ENCODE results near the gene COX14. TPM values are rescaled to one million over a fixed set of nuclear protein-coding genes. Genes with fewer than 3 reads are reported as not detected.
A peak's percentile ranks its signal among the peaks of the same experiment; 100 is the strongest.

The COX14 gene
- 10 to 100 TPM; 32.1 to 68.7 (median 53.5) TPM for total RNA-seq

- intact Hi-C loops (cut with DNase I): no loop called here
- Histone ChIP-seq H3K4me3 (peak within 1 kb of the TSS; percentile 48 to 90 (median 80)), H3K9me3 (no peaks in the 10 kb centered on the region), H3K27ac (peak within 1 kb of the TSS; percentile 85 to 98 (median 95)), H3K36me3 (peaks cover 0 to 16% (median 0%) of the 10 kb centered on the region in 3 donors), H3K4me1 (peaks cover 27 to 67% (median 39%) of the 10 kb centered on the region in 3 donors), H3K27me3 (no peaks in the 10 kb centered on the region)
- TF ChIP-seq CTCF (IDR thresholded peaks at IDR 0.05) (peak; percentile 87 to 91 (median 89)), POLR2A (IDR thresholded peaks at IDR 0.05) (peak in 3 of 4 donors; percentile 66 to 96 (median 96))
- WGBS, 2 donors: 0 to 4% methylated on average over 4 to 5 of the region's 59 CpGs
- DNase-seq: peak; percentile 91
These were observed at the start of gene COX14 for GRCh38 chr12:50111693-50112455. COX14 (plus strand) TSS chr12:50112236; CDS start chr12:50120044, 7,808 bp downstream.

- no peak overlapping the region for H3K4me3 ChIP-seq
- no peak for DNase-seq
- H3K4me1 ChIP-seq: peaks cover 3 to 18% (median 4%) of the 10 kb centered on the region in 3 donors
- H3K27ac ChIP-seq: no peak overlapping the region
- no peaks in the 10 kb centered on the region for H3K9me3 ChIP-seq
- no peak for TF ChIP-seq CTCF (IDR thresholded peaks at IDR 0.05)
- H3K27me3 ChIP-seq: peaks cover 0 to 18% (median 0%) of the 10 kb centered on the region in 4 donors
- 59 to 67% methylated on average over 2 to 4 of the region's 5 CpGs for WGBS, 2 donors
- H3K36me3 ChIP-seq: no peaks in the 10 kb centered on the region
- intact Hi-C loops (cut with DNase I): loop anchor here (5.0 kb wide), 1 partner anchor 286 kb away; no protein-coding TSS in a partner anchor
These were observed 49.1 kb upstream of the COX14 start for GRCh38 chr12:50062728-50063460.

- DNase-seq: no peak
These were observed 46.2 kb upstream of the COX14 start for GRCh38 chr12:50065726-50066310.

GRCh38 chr12:50066402-50066801 is 45.6 kb upstream of the COX14 start:
- Histone ChIP-seq H3K36me3 (no peaks in the 10 kb centered on the region), H3K9me3 (no peaks in the 10 kb centered on the region), H3K4me3 (no peak overlapping the region), H3K27ac (peak overlapping the region in 2 of 4 donors; percentile 21), H3K27me3 (no peaks in the 10 kb centered on the region), H3K4me1 (peaks cover 0 to 16% (median 4%) of the 10 kb centered on the region in 3 donors)
- intact Hi-C loops (cut with DNase I): no loop called here
- TF ChIP-seq CTCF (IDR thresholded peaks at IDR 0.05): no peak
- no peak for TF ChIP-seq POLR2A (IDR thresholded peaks at IDR 0.05)
- 55 to 59% methylated on average over 5 of the region's 5 CpGs for whole genome bisulfite sequencing, 2 donors
- DNase-seq: no peak

More at GRCh38 chr12:50065726-50066310, 46.2 kb upstream of the COX14 start:
- Histone ChIP-seq H3K4me3 (no peak overlapping the region), H3K4me1 (peaks cover 0 to 22% (median 4%) of the 10 kb centered on the region in 3 donors), H3K27ac (peak overlapping the region in 2 of 4 donors; percentile 3 to 21), H3K36me3 (no peaks in the 10 kb centered on the region), H3K27me3 (no peaks in the 10 kb centered on the region), H3K9me3 (no peaks in the 10 kb centered on the region)
- TF ChIP-seq CTCF (IDR thresholded peaks at IDR 0.05): no peak
- no peak for TF ChIP-seq POLR2A (IDR thresholded peaks at IDR 0.05)
- 85 to 88% methylated on average over 1 to 3 of the region's 3 CpGs for WGBS, 2 donors
- intact Hi-C loops (cut with DNase I): no loop called here
